Measurements from ENCODE around the gene CDKL1.

DNA sequence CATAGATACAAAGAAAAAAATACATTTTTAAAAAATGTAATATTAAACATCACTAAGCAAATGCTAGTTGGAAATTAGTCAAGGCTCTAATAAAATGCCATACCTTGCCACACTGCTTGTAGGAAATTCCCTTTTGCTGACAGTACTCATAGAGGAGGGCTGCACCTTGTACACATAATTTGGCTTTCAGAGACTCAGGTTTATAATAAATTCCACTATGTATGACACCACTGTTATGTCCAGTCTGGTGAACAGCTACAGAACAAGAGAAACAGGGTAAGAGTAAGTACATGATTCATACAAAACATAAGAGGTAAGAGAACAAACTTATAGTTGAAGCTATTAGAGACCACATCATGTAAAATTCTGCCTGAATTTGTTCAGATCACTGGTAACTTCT lies 94.8 kb downstream of the CDKL1 start:
- TF ChIP-seq, protein P1, sequence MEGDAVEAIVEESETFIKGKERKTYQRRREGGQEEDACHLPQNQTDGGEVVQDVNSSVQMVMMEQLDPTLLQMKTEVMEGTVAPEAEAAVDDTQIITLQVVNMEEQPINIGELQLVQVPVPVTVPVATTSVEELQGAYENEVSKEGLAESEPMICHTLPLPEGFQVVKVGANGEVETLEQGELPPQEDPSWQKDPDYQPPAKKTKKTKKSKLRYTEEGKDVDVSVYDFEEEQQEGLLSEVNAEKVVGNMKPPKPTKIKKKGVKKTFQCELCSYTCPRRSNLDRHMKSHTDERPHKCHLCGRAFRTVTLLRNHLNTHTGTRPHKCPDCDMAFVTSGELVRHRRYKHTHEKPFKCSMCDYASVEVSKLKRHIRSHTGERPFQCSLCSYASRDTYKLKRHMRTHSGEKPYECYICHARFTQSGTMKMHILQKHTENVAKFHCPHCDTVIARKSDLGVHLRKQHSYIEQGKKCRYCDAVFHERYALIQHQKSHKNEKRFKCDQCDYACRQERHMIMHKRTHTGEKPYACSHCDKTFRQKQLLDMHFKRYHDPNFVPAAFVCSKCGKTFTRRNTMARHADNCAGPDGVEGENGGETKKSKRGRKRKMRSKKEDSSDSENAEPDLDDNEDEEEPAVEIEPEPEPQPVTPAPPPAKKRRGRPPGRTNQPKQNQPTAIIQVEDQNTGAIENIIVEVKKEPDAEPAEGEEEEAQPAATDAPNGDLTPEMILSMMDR (optimal IDR thresholded peaks at IDR 0.05 in 1 of 3, IDR thresholded peaks at IDR 0.05 in 1 of 3, conservative IDR thresholded peaks at IDR 0.05 in 1 of 3; ENCODE audit: extremely low read depth in 1 of 3, insufficient read depth in 2 of 3, low read length in 3 of 3): no peak
- TF ChIP-seq EZH2 (IDR thresholded peaks at IDR 0.05; ENCODE audit: low read length): no peak

All from keratinocyte (primary cell).